HG03039 (cell line): ENCODE results near the gene RPL27.
A peak's percentile ranks its signal among the peaks of the same experiment; 100 is the strongest.
"Not testable (repeated sequence)": the region's sequence is repeated elsewhere in the genome, so short reads cannot be mapped to it uniquely, and the experiment has no call there.

Experiments
- ATAC-seq: cut with Tn5 transposase; IDR thresholded peaks from one replicate; pipeline ENCODE4 v1.9.1; 2021; ENCODE audit warnings: mild to moderate bottlenecking, moderate library complexity; ENCODE audit not compliant: unreplicated experiment

Gene RPL27

GRCh38 chr17:42992872-42993271 lies 5.3 kb upstream of the RPL27 start:
- ATAC-seq = no peak

- ATAC-seq = not testable (repeated sequence)
Measured at GRCh38 chr17:42993913-42994312, 4.3 kb upstream of the RPL27 start.

- ATAC-seq = no peak
Measured at GRCh38 chr17:42997390-42997983, 732 bp upstream of the RPL27 start.

- ATAC-seq = no peak
Measured at GRCh38 chr17:42999003-42999525, 845 bp downstream of the RPL27 start.

GRCh38 chr17:43000894-43001293 lies 2.7 kb downstream of the RPL27 start:
- not testable (repeated sequence) for ATAC-seq

GRCh38 chr17:43003542-43004172 lies 5.4 kb downstream of the RPL27 start:
- ATAC-seq = no peak

- ATAC-seq = peak; percentile 82
Measured at GRCh38 chr17:43006639-43007551, 8.7 kb downstream of the RPL27 start, which contains the start of gene IFI35. Gene IFI35, plus strand, starts transcription at chr17:43006784. Its CDS starts 164 bp downstream, at chr17:43006948.

GRCh38 chr17:43010667-43011308 lies 12.6 kb downstream of the RPL27 start:
- ATAC-seq = no peak

- no peak for ATAC-seq
Measured at GRCh38 chr17:43011728-43012472, 13.7 kb downstream of the RPL27 start.

- ATAC-seq = no peak
Measured at GRCh38 chr17:43013296-43013695, 15.1 kb downstream of the RPL27 start.

- ATAC-seq = no peak
Measured at GRCh38 chr17:43014020-43014648, 15.9 kb downstream of the RPL27 start.

- no peak for ATAC-seq
Measured at GRCh38 chr17:43014649-43015542, 16.7 kb downstream of the RPL27 start.

- ATAC-seq = no peak
Measured at GRCh38 chr17:43015579-43015978, 17.4 kb downstream of the RPL27 start.

GRCh38 chr17:43016216-43016615 lies 18.0 kb downstream of the RPL27 start:
- no peak for ATAC-seq

- no peak for ATAC-seq
Measured at GRCh38 chr17:43018008-43018853, 20.0 kb downstream of the RPL27 start.

- no peak for ATAC-seq
Measured at GRCh38 chr17:43018932-43019331, 20.7 kb downstream of the RPL27 start.

GRCh38 chr17:43019418-43019817 lies 21.2 kb downstream of the RPL27 start:
- no peak for ATAC-seq
